ENCODE results near the gene CRX.

The CRX gene

DNA sequence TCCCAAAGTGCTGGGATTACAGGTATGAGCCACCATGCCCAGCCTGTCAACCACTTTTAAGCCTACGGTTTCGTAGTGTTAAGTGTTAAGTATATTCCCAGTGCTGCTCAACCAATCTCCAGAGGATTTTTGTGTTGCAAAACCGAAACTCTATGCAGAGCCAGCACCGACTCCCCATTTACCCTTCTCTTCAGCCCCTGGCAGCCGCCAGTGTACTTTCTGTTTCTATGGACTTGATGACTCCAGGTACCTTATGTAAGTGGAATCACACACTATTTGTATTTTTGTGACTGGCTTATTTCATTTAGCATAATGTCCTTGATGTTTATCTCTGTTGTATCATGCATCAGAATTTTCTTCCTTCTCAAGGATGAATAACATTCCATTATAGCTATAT is 63.3 kb downstream of the CRX start:
- H3K4me3 ChIP-seq (ENCODE audit: control insufficient read depth, low read depth, low read length): no peak overlapping the region
- DNase-seq (ENCODE audit: low read depth): no peak
- TF ChIP-seq, protein P1, sequence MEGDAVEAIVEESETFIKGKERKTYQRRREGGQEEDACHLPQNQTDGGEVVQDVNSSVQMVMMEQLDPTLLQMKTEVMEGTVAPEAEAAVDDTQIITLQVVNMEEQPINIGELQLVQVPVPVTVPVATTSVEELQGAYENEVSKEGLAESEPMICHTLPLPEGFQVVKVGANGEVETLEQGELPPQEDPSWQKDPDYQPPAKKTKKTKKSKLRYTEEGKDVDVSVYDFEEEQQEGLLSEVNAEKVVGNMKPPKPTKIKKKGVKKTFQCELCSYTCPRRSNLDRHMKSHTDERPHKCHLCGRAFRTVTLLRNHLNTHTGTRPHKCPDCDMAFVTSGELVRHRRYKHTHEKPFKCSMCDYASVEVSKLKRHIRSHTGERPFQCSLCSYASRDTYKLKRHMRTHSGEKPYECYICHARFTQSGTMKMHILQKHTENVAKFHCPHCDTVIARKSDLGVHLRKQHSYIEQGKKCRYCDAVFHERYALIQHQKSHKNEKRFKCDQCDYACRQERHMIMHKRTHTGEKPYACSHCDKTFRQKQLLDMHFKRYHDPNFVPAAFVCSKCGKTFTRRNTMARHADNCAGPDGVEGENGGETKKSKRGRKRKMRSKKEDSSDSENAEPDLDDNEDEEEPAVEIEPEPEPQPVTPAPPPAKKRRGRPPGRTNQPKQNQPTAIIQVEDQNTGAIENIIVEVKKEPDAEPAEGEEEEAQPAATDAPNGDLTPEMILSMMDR (IDR thresholded peaks at IDR 0.05; ENCODE audit: control insufficient read depth, insufficient read depth, low read depth, low read length, missing control alignments): no peak

- no peak for DNase-seq (ENCODE audit: low read depth)
- TF ChIP-seq, protein P1 (IDR thresholded peaks at IDR 0.05; ENCODE audit: control insufficient read depth, insufficient read depth, low read depth, low read length, missing control alignments): no peak
- no peak within 1 kb of the TSS for H3K4me3 ChIP-seq (ENCODE audit: control insufficient read depth, low read depth, low read length)
Observed at GRCh38 chr19:47886010-47886559, 64.3 kb downstream of the CRX start, which contains the start of gene SULT2A1. SULT2A1 (minus strand) TSS chr19:47886315; CDS start chr19:47886257, 58 bp downstream.

DNA sequence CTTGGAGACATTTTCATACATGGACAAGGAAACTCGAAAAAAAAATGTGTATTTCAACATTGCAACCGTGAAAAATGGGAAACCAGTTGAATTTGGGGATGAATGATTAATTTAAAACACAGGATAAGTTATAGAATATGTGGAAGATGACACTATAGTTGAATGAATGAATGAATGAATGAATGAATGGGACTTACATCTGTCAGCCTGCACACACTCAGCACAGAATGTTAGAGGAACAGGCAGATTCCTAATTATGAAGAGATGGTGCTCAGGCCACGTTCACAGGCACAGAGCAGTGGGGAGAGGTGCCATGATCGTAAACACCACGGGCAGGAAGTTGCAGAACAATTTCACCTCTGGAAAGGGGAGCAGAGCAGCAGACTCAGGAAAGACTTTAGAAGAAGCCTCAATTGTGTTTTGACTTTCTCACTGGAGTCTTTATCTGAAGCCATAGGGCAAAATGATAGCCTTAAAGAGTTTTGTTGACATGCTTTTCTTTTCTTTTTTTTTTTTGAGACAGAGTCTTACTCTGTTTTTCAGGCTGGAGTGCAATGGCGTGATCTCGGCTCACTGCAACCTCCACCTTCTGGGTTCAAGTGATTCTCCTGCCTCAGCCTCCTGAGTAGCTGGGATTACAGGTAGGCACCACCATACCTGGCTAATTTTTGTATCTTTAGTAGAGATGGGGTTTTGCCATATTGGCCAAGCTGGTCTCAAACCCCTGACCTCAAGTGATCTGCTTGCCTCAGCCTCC is 69.3 kb downstream of the CRX start:
- no peak for DNase-seq (ENCODE audit: low read depth)
- H3K4me3 ChIP-seq (ENCODE audit: control insufficient read depth, low read depth, low read length): no peak overlapping the region
- TF ChIP-seq, protein P1 (IDR thresholded peaks at IDR 0.05; ENCODE audit: control insufficient read depth, insufficient read depth, low read depth, low read length, missing control alignments): no peak

- TF ChIP-seq, protein P1 (IDR thresholded peaks at IDR 0.05; ENCODE audit: control insufficient read depth, insufficient read depth, low read depth, low read length, missing control alignments): no peak
Observed at GRCh38 chr19:47891622-47891922, 69.8 kb downstream of the CRX start.

DNA sequence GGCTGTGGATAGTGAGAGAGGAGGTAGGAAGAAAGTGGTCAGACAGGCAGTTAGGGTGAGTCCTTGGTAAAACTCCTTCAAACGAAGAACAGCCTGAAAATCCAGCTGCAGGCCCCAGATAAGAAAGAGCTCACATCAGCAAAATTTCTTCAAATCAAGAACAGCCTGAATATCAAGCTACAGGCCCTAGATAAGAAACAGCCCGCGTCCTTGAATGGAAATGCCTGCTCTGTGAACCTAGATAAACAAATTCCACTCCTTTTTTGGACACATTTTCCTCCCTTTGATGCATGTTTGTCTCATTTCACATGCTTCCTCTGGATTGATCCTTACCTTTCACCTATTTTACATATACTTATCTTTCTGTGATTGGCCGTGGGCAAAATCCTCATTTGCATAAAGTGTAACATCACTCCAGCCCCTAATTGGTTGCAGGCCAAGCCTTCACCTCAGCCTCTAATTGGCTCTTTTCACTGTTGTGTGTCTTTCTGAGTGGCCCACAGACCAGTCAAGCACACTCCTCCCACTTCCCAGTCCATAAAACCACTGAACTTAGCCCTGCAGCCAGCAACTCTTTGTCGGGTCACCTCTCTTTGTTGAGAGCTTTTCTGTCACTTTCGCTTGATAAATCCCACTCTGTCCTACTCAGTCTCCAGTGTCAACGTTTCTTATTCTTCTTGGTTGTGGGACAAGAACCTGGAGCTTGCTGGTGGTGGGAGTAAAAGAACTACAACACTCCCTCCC is 70.4 kb downstream of the CRX start:
- no peak overlapping the region for H3K4me3 ChIP-seq (ENCODE audit: control insufficient read depth, low read depth, low read length)
- TF ChIP-seq, protein P1 (IDR thresholded peaks at IDR 0.05; ENCODE audit: control insufficient read depth, insufficient read depth, low read depth, low read length, missing control alignments): no peak
- no peak for DNase-seq (ENCODE audit: low read depth)

More at GRCh38 chr19:47891622-47891922, 69.8 kb downstream of the CRX start:
- DNase-seq (ENCODE audit: low read depth): no peak
- H3K4me3 ChIP-seq (ENCODE audit: control insufficient read depth, low read depth, low read length): no peak overlapping the region
